Activated T-cell treated with anti-CD3 and anti-CD28 coated beads, Interleukin-2, amount 50 U/mL, for 72 hours (primary cell): ENCODE results near the gene POGLUT2. TPM values are rescaled to one million over a fixed set of nuclear protein-coding genes. Genes with fewer than 3 reads are reported as not detected.

Experiments
- total RNA-seq, 2 donors: library from RNA; stranded (reverse); gene quantifications; one replicate each; pipeline ENCODE4 v1.2.3, GENCODE V29; 2022

The POGLUT2 gene
- total RNA-seq, 2 donors from 2014 or later = 4.2 to 6.0 TPM

Other genes starting within 250 kb of the POGLUT2 start
- 10 to 100 TPM; 55.3 to 67.6 TPM for gene TPP2, start 202.0 kb downstream of the POGLUT2 start, total RNA-seq
- not detected for gene METTL21C, start 103.9 kb downstream of the POGLUT2 start, total RNA-seq
- 10 to 100 TPM; 25.1 to 34.0 TPM for gene TEX30, start 25.2 kb downstream of the POGLUT2 start, total RNA-seq
- gene BIVM, start 143 bp upstream of the POGLUT2 start, total RNA-seq = 10 to 100 TPM; 21.1 to 22.8 TPM
- gene ERCC5, start 47.1 kb upstream of the POGLUT2 start, total RNA-seq = 10 to 100 TPM; 84.7 to 85.8 TPM